Astrocyte (in vitro differentiated cells and primary cell): ENCODE data around the gene DDIAS.

Source experiments
- CTCF ChIP-seq: IDR thresholded peaks from 2 replicates; pipeline ENCODE4 v1.5.1; 2011; ENCODE audit warnings: low read depth, mild to moderate bottlenecking, inconsistent platforms, low read length, moderate library complexity; ENCODE audit not compliant: insufficient read depth
- EZH2 ChIP-seq: IDR thresholded peaks from 2 replicates; pipeline ENCODE4 v1.6.1; 2012; ENCODE audit warnings: mild to moderate bottlenecking, low read length, inconsistent platforms; ENCODE audit not compliant: insufficient read depth

GRCh38 chr11:82883853-82884252, 17.7 kb upstream of the DDIAS start:
- TF ChIP-seq CTCF (no peak), EZH2 (no peak)
